H1 (cell line): ENCODE measurements around the gene SLC51B. TPM values are rescaled to one million over a fixed set of nuclear protein-coding genes. Genes with fewer than 3 reads are reported as not detected.

Experiments
- CTCF ChIA-PET: fragments of 300-600 bp; sonication (Branson Sonifier 250); formaldehyde crosslinking; loops from one replicate; lab custom pipeline; 2021; ENCODE audit not compliant: partially characterized antibody; lab: Charles Lee
- POLR2A ChIA-PET: fragments of 300-600 bp; sonication (Branson Sonifier 250); formaldehyde crosslinking; loops from one replicate; lab custom pipeline; 2021; ENCODE audit warnings: inconsistent platforms; ENCODE audit not compliant: partially characterized antibody; lab: Charles Lee
- DNase-seq, 2 experiments: peaks; one replicate each; pipeline versions ENCODE4 v3.0.0 to v3.0.0-alpha.2; 2010 to 2022; ENCODE audit warnings: low spot score in 2 of 2, low read depth in 1 of 2, mixed read lengths in 1 of 2
- FAIRE-seq: peaks from 2 replicates; lab custom pipeline; 2011; peaks lifted over from hg19 to GRCh38; lab: Jason Lieb, UNC
- H2AFZ ChIP-seq: 2 replicates; pipeline ENCODE4 v1.8.1; 2012; ENCODE audit warnings: low read length, inconsistent platforms
- H2AK5ac ChIP-seq: 2 replicates; pipeline ENCODE4 v1.6.1; 2013; ENCODE audit warnings: low read depth, low read length
- H2BK120ac ChIP-seq: replicated peaks from 2 replicates; pipeline ENCODE3; 2013; ENCODE audit warnings: low read depth, low read length, inconsistent platforms
- H2BK12ac ChIP-seq: 2 replicates; pipeline ENCODE4 v1.6.1; 2013; ENCODE audit warnings: low read depth, low read length
- H2BK15ac ChIP-seq: 2 replicates; pipeline ENCODE4 v1.6.1; 2013; ENCODE audit warnings: low read length
- H2BK20ac ChIP-seq: 2 replicates; pipeline ENCODE4 v1.6.1; 2013; ENCODE audit warnings: low read length
- H2BK5ac ChIP-seq: 2 replicates; pipeline ENCODE4 v1.6.1; 2013; ENCODE audit warnings: low read depth, low read length
- H3K14ac ChIP-seq: 2 replicates; pipeline ENCODE4 v1.6.1; 2013; ENCODE audit warnings: inconsistent platforms; ENCODE audit not compliant: insufficient read length
- H3K18ac ChIP-seq: 2 replicates; pipeline ENCODE4 v1.6.1; 2013; ENCODE audit warnings: low read length; ENCODE audit errors: extremely low read depth
- H3K23ac ChIP-seq: 2 replicates; pipeline ENCODE4 v1.6.1; 2013; ENCODE audit warnings: inconsistent platforms; ENCODE audit not compliant: insufficient read length
- H3K23me2 ChIP-seq: 2 replicates; pipeline ENCODE4 v1.6.1; 2013; ENCODE audit warnings: low read depth, low read length
- H3K27ac ChIP-seq: 2 replicates; pipeline ENCODE4 v1.6.1; 2011; ENCODE audit warnings: low read depth, low read length, inconsistent platforms
- H3K27me3 ChIP-seq, 4 experiments: replicated peaks in 1 of 4; 1 replicate in 1 of 4; 2 replicates in 3 of 4; pipeline versions ENCODE4 v1.6.1 to v1.8.1; 2011 to 2013; ENCODE audit warnings: low read length in 3 of 4, mild to moderate bottlenecking in 3 of 4, inconsistent platforms in 2 of 4, mixed read lengths in 2 of 4, moderate library complexity in 1 of 4; ENCODE audit not compliant: control insufficient read depth in 3 of 4, insufficient read depth in 3 of 4; ENCODE audit errors: extremely low read depth in 1 of 4
- H3K36me3 ChIP-seq, 4 experiments: 2 replicates each; pipeline versions ENCODE4 v1.6.1 to v1.8.1; 2011 to 2013; ENCODE audit warnings: mild to moderate bottlenecking in 4 of 4, low read length in 3 of 4, moderate library complexity in 2 of 4, control low read depth in 1 of 4, inconsistent platforms in 1 of 4; ENCODE audit not compliant: insufficient read depth in 4 of 4, control insufficient read depth in 2 of 4
- H3K4ac ChIP-seq: replicated peaks from 2 replicates; pipeline ENCODE3; 2013; ENCODE audit warnings: low read length, low read depth, mixed read lengths, inconsistent platforms; ENCODE audit not compliant: insufficient read length
- H3K4me1 ChIP-seq, 4 experiments: replicated peaks in 1 of 4; 1 replicate in 1 of 4; 2 replicates in 3 of 4; pipeline versions ENCODE4 v1.6.1 to v1.8.1; 2011 to 2013; ENCODE audit warnings: low read length in 3 of 4, inconsistent platforms in 2 of 4, mixed read lengths in 1 of 4; ENCODE audit not compliant: insufficient read depth in 4 of 4, control insufficient read depth in 3 of 4
- H3K4me2 ChIP-seq, 2 experiments: 2 replicates each; pipeline versions ENCODE4 v1.6.1 to v1.8.1; 2011 to 2013; ENCODE audit warnings: low read depth in 2 of 2, low read length in 2 of 2, control low read depth in 1 of 2, inconsistent platforms in 1 of 2, mild to moderate bottlenecking in 1 of 2; ENCODE audit not compliant: insufficient read depth in 1 of 2
- H3K4me3 ChIP-seq, 4 experiments: fragments of 200-600, 300-600 bp in 1 of 4; sonication (generic), shearing (Covaris generic), sonication (Bioruptor Twin) in 1 of 4; 2 replicates each; pipeline versions ENCODE4 v1.5.1 to v1.8.1; 2011 to 2016; ENCODE audit warnings: low read length in 4 of 4, low read depth in 3 of 4, control low read depth in 2 of 4, inconsistent platforms in 2 of 4, mild to moderate bottlenecking in 2 of 4, mixed read lengths in 1 of 4, moderate library complexity in 1 of 4; ENCODE audit not compliant: insufficient read depth in 2 of 4; ENCODE audit errors: extremely low read depth in 1 of 4
- H3K56ac ChIP-seq: replicated peaks from 2 replicates; pipeline ENCODE3; 2013; ENCODE audit warnings: low read depth, mild to moderate bottlenecking, mixed read lengths, low read length, inconsistent platforms; ENCODE audit not compliant: insufficient read length
- H3K79me1 ChIP-seq: 2 replicates; pipeline ENCODE4 v1.6.1; 2013; ENCODE audit warnings: low read depth, low read length, control low read depth
- H3K79me2 ChIP-seq, 2 experiments: 2 replicates each; pipeline versions ENCODE4 v1.6.1 to v1.8.1; 2012 to 2013; ENCODE audit warnings: low read length in 2 of 2, mild to moderate bottlenecking in 2 of 2, inconsistent platforms in 1 of 2; ENCODE audit not compliant: insufficient read depth in 2 of 2, control insufficient read depth in 1 of 2
- H3K9ac ChIP-seq, 4 experiments: replicated peaks in 1 of 4; 1 replicate in 1 of 4; 2 replicates in 3 of 4; pipeline versions ENCODE4 v1.6.1 to v1.8.1; 2011 to 2013; ENCODE audit warnings: low read depth in 3 of 4, low read length in 3 of 4, control low read depth in 2 of 4, mild to moderate bottlenecking in 2 of 4, moderate library complexity in 2 of 4, inconsistent platforms in 1 of 4; ENCODE audit errors: extremely low read depth in 1 of 4
- H3K9me3 ChIP-seq, 2 experiments: 2 replicates each; pipeline versions ENCODE4 v1.6.1 to v1.8.1; 2012 to 2013; ENCODE audit warnings: mild to moderate bottlenecking in 2 of 2, moderate library complexity in 2 of 2, control low read depth in 1 of 2, inconsistent platforms in 1 of 2, low read depth in 1 of 2, low read length in 1 of 2, mixed read lengths in 1 of 2; ENCODE audit not compliant: insufficient read depth in 2 of 2
- H4K20me1 ChIP-seq, 2 experiments: replicated peaks in 1 of 2; 2 replicates each; pipeline versions ENCODE3 to v1.8.1; 2011 to 2013; ENCODE audit warnings: inconsistent platforms in 2 of 2, low read length in 2 of 2, mild to moderate bottlenecking in 1 of 2; ENCODE audit not compliant: insufficient read depth in 2 of 2, control insufficient read depth in 1 of 2
- H4K5ac ChIP-seq: 2 replicates; pipeline ENCODE4 v1.6.1; 2013; ENCODE audit warnings: low read length, low read depth, mixed read lengths, inconsistent platforms; ENCODE audit not compliant: insufficient read length
- H4K8ac ChIP-seq: 2 replicates; pipeline ENCODE4 v1.8.0; 2013; ENCODE audit warnings: mild to moderate bottlenecking, moderate library complexity, low read length, inconsistent platforms; ENCODE audit not compliant: insufficient read depth; ENCODE audit errors: extremely low read depth
- H4K91ac ChIP-seq: replicated peaks from 2 replicates; pipeline ENCODE3; 2013; ENCODE audit warnings: low read length, mixed read lengths, inconsistent platforms; ENCODE audit not compliant: insufficient read length
- CHD1 ChIP-seq: IDR thresholded peaks from 2 replicates; pipeline ENCODE4 v1.6.1; 2012; ENCODE audit warnings: low read depth, low read length, improper control_type of control experiment
- WGBS, 2 experiments: shearing (Covaris generic) in 1 of 2; methylation state at CpG; one replicate each; pipeline versions ENCODE4 v1.1.6 to v1.1.7; 2013 to 2015; ENCODE audit warnings: low lambda C conversion rate in 2 of 2, mixed read lengths in 2 of 2, inconsistent platforms in 1 of 2, low coverage in 1 of 2, missing lambda C conversion rate in 1 of 2; ENCODE audit not compliant: insufficient replicate concordance in 2 of 2, insufficient coverage in 1 of 2, insufficient read length in 1 of 2; ENCODE audit errors: extremely low coverage in 1 of 2, missing lambda C conversion rate in 1 of 2; 5-methylcytosine and 5-hydroxymethylcytosine counted together
- polyA plus RNA-seq, 7 experiments: library from polyadenylated mRNA; depleted of rRNA in 3 of 7; stranded (reverse) in 5 of 7; unstranded in 2 of 7; fragments of >200 nt in 5 of 7; fragments of 200-250 nt in 2 of 7; gene quantifications; 1 replicate in 5 of 7; 2 replicates in 1 of 7; 4 replicates in 1 of 7; pipeline versions ENCODE4 v1.2.1 to v1.2.3, GENCODE V29; 2011 to 2013; ENCODE audit warnings: missing spikeins in 2 of 7, mixed read lengths in 2 of 7
- total RNA-seq: library from RNA; stranded (reverse); fragmentation: NEBNext Ultra II Directional; extraction: Animal tissue kit (Norgen Biotek cat#: 25700); gene quantifications from 2 replicates; pipeline ENCODE4 v1.2.1, GENCODE V29; 2021
- TF ChIP-seq, protein P1 (sequence below), 3 experiments: IDR thresholded peaks; 1 replicate in 2 of 3; 2 replicates in 1 of 3; pipeline versions ENCODE4 v1.5.1 to v1.6.1; 2011; ENCODE audit warnings: low read length in 3 of 3, mild to moderate bottlenecking in 3 of 3, inconsistent platforms in 2 of 3, low read depth in 1 of 3, moderate library complexity in 1 of 3; ENCODE audit not compliant: insufficient read depth in 1 of 3; ENCODE audit errors: control extremely low read depth in 1 of 3

The SLC51B gene
- total and polyA plus RNA-seq, 2 of the 8 experiments (the other 6 are each of a cell fraction or from before 2014, with no cell fraction given) = not detected

DNA sequence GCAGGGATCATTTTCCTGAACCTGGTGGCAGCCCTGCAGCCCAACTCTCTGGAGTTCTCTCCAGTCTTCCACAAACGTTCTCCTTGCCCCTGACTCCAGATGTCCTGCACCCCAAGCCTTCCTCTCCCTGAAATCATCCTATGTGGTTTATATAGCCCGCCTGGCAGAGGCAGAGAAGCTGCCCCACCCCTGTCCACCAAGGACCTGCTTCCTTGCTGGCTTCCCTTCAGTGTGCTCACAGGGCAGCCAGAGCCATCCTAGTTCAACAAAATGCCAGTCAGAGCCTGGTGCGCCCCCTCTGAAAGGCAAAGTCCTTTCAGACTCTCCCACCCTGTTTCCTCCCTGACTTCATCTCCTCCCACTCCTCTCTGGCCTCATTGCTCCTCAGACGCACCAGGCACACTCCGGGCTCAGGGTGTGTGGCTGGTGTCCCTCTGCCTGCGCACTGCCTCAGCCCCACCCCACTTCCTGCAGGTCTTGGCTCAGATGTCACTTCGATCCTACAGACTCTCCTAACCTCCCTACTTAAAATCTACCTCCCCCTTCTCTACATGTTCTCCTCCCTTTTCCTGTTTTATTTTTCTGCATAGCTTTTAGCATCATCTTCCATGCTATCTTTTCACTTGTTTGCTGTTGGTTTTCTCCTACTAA is 37.2 kb downstream of the SLC51B start:
- FAIRE-seq (no peak), DNase-seq (no peak)
- Histone ChIP-seq H3K9ac (no peak overlapping the region), H2AK5ac (no peak overlapping the region), H2BK5ac (peak overlapping the region; percentile 31; the same call in 1 of the 2 replicates), H3K4me2 (peak overlapping the region; percentile 49 to 60; a peak in 3 of 4 replicates), H3K27me3 (peaks cover 0 to 9% (median 8%) of the 10 kb centered on the region in 4 experiments; a peak in 5 of 7 replicates), H3K23me2 (no peaks in the 10 kb centered on the region; the same call in 1 of the 2 replicates), H3K4me3 (peak overlapping the region in 1 of 4 experiments; percentile 34; a peak in 1 of 8 replicates), H3K4me1 (peaks cover 15 to 28% (median 20%) of the 10 kb centered on the region in 4 experiments), H4K5ac (no peak overlapping the region), H3K27ac (no peak overlapping the region), H3K18ac (peak overlapping the region; percentile 7; the same call in 1 of the 2 replicates), H4K8ac (no peak overlapping the region), H3K4ac (no peak overlapping the region), H3K23ac (no peak overlapping the region), H3K56ac (no peak overlapping the region), H3K14ac (no peak overlapping the region), H2BK15ac (no peak overlapping the region), H2BK120ac (peak overlapping the region; percentile 18), H3K79me2 (no peaks in the 10 kb centered on the region), H2BK12ac (peak overlapping the region; percentile 71; the same call in 1 of the 2 replicates), H3K9me3 (no peaks in the 10 kb centered on the region), H2BK20ac (no peak overlapping the region), H4K20me1 (no peaks in the 10 kb centered on the region), H3K79me1 (no peaks in the 10 kb centered on the region), H2AFZ (0 out of 2 replicates have a peak overlapping the region, but pooled peaks have one; percentile 12), H4K91ac (peak overlapping the region; percentile 26), H3K36me3 (no peaks in the 10 kb centered on the region)
- ChIA-PET POLR2A (interaction anchor here (1.1 to 14.5 kb wide), 4 partner anchors 15 to 20 kb away, joined by 3 to 93 read pairs (median 6); partner anchors contain the start of gene RASL12), CTCF (interaction anchor here (0.9 to 32.9 kb wide), 9 partner anchors 7 to 401 kb away, joined by 3 to 1213 read pairs (median 43); partner anchors contain the start of genes KBTBD13, RASL12 and SLC51B)
- 42% methylated on average over 7 of the region's 7 CpGs; no CpG with 5 or more reads in 1 of the 2 experiments for WGBS, 2 experiments
- TF ChIP-seq CHD1 = no peak
- TF ChIP-seq, protein P1, sequence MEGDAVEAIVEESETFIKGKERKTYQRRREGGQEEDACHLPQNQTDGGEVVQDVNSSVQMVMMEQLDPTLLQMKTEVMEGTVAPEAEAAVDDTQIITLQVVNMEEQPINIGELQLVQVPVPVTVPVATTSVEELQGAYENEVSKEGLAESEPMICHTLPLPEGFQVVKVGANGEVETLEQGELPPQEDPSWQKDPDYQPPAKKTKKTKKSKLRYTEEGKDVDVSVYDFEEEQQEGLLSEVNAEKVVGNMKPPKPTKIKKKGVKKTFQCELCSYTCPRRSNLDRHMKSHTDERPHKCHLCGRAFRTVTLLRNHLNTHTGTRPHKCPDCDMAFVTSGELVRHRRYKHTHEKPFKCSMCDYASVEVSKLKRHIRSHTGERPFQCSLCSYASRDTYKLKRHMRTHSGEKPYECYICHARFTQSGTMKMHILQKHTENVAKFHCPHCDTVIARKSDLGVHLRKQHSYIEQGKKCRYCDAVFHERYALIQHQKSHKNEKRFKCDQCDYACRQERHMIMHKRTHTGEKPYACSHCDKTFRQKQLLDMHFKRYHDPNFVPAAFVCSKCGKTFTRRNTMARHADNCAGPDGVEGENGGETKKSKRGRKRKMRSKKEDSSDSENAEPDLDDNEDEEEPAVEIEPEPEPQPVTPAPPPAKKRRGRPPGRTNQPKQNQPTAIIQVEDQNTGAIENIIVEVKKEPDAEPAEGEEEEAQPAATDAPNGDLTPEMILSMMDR (IDR thresholded peaks at IDR 0.05; ENCODE audit: control extremely low read depth in 1 of 3, insufficient read depth in 1 of 3, low read depth in 1 of 3, low read length in 3 of 3) = peak in 1 of 3 experiments; percentile 0; a peak in 1 of 4 replicates
